Measurements from ENCODE around the gene PCP4.

DNA sequence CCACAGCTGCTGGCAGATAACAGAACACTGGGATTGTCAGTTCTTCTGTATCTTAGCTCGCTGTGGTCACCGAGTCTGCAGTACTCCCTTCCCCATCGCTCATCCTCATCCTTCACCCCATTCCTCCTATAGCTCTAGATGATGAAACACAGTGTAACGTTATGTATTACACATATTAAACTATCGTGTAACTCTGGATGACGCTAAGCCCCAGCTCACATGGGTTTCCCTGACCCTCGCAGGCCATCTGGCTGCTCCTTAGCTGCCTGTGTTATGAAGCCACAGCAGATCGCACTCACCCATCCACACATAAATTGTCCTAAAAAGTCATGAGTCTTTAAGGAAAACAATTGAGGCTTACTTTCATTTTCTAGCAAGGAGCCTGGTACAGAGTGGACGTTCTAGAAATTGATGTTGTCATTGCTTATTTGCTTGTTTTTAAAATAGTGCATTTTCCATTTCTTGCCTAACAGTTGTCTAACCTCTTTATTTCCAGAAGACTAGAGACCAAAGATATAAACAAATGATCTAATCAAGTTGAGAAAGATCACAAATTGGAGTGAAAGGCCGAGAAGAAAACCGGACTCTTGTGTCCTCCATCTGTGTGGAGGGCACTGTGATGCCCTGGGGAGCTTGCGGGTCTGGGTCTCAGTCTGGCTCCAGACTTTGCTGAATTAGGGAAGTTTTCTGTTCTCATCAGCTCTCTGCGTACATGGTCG, 24.3 kb upstream of the PCP4 start:
- TF ChIP-seq, protein P1, sequence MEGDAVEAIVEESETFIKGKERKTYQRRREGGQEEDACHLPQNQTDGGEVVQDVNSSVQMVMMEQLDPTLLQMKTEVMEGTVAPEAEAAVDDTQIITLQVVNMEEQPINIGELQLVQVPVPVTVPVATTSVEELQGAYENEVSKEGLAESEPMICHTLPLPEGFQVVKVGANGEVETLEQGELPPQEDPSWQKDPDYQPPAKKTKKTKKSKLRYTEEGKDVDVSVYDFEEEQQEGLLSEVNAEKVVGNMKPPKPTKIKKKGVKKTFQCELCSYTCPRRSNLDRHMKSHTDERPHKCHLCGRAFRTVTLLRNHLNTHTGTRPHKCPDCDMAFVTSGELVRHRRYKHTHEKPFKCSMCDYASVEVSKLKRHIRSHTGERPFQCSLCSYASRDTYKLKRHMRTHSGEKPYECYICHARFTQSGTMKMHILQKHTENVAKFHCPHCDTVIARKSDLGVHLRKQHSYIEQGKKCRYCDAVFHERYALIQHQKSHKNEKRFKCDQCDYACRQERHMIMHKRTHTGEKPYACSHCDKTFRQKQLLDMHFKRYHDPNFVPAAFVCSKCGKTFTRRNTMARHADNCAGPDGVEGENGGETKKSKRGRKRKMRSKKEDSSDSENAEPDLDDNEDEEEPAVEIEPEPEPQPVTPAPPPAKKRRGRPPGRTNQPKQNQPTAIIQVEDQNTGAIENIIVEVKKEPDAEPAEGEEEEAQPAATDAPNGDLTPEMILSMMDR (IDR thresholded peaks at IDR 0.05): no peak
- TF ChIP-seq POLR2AphosphoS5 (IDR thresholded peaks at IDR 0.05): no peak
